Endometrium (tissue), 2 donors: Measurements from ENCODE around the gene PXDN.
"Not testable (repeated sequence)": the region's sequence is repeated elsewhere in the genome, so short reads cannot be mapped to it uniquely, and the experiment has no call there.

Experiments used
- FAIRE-seq: peaks from 2 replicates; lab custom pipeline; 2012; peaks lifted over from hg19 to GRCh38; lab: Jason Lieb, UNC
- donor health status: control.
- donor health status: control.

Gene PXDN

GRCh38 chr2:1739961-1740715, 4.2 kb downstream of the PXDN start:
- FAIRE-seq: no peak

- FAIRE-seq: no peak
These were observed 4.9 kb downstream of the PXDN start for GRCh38 chr2:1739322-1739957.

GRCh38 chr2:1738646-1739302, 5.5 kb downstream of the PXDN start:
- FAIRE-seq: no peak

- FAIRE-seq: no peak
These were observed 6.2 kb downstream of the PXDN start for GRCh38 chr2:1738163-1738562.

GRCh38 chr2:1736997-1737480, 7.3 kb downstream of the PXDN start:
- no peak for FAIRE-seq

- no peak for FAIRE-seq
These were observed 8.3 kb downstream of the PXDN start for GRCh38 chr2:1736045-1736444.

- not testable (repeated sequence) for FAIRE-seq
These were observed 11.0 kb downstream of the PXDN start for GRCh38 chr2:1733298-1733697.

GRCh38 chr2:1731963-1732768, 12.1 kb downstream of the PXDN start:
- peak; percentile 61 for FAIRE-seq

GRCh38 chr2:1731447-1731962, 12.8 kb downstream of the PXDN start:
- no peak for FAIRE-seq

- FAIRE-seq: no peak
These were observed 14.0 kb downstream of the PXDN start for GRCh38 chr2:1730015-1730927.

- no peak for FAIRE-seq
These were observed 15.1 kb downstream of the PXDN start for GRCh38 chr2:1729242-1729641.

- no peak for FAIRE-seq
These were observed 15.5 kb downstream of the PXDN start for GRCh38 chr2:1728821-1729220.

GRCh38 chr2:1727796-1728474, 16.4 kb downstream of the PXDN start:
- no peak for FAIRE-seq

GRCh38 chr2:1727101-1727771, 17.1 kb downstream of the PXDN start:
- FAIRE-seq: no peak

GRCh38 chr2:1726558-1726957, 17.8 kb downstream of the PXDN start:
- FAIRE-seq: no peak

GRCh38 chr2:1724351-1724750, 20.0 kb downstream of the PXDN start:
- FAIRE-seq: peak; percentile 8

GRCh38 chr2:1723397-1724042, 20.8 kb downstream of the PXDN start:
- no peak for FAIRE-seq

- no peak for FAIRE-seq
These were observed 21.6 kb downstream of the PXDN start for GRCh38 chr2:1722692-1723091.
